Hypothalamus (tissue), 51 donors: Measurements from ENCODE around the gene CTDNEP1.

Experiments
- DNase-seq, 51 donors: peaks; one replicate each; lab custom pipeline; 2025; lab: John Stamatoyannopoulos, UW

The CTDNEP1 gene

DNA sequence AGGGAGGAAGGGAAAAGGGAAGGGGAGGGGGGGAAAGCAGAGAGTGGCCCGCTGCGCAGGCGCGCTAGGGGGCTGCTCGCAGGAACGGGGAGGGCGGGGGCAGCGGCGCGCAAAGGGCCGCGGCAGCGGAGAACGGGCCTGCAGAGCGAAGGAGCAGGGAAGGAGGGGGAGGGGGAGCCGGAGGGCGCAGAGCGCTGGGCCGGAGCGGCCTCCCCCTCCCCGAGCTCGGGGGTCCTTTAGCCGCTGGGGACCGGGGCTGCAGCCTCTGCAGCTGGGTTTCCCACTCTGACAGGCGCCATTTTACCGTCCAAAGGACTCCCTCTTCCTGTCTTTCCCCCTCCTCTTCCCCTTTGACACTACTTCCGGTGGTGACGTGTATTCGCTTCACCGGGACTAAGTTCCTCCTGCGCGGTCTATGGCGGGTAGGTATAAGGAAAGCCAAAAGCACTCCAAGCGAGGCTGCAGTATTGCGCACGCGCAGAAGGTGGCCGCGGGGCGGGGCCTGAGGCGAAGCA, at the start of gene CTDNEP1:
TSS of gene CTDNEP1 (minus strand) at position 74 of the 515 bp plus-strand sequence. CDS start 438 bp downstream, outside the sequence.
- peak; percentile 92 to 99 (median 98) for DNase-seq

DNA sequence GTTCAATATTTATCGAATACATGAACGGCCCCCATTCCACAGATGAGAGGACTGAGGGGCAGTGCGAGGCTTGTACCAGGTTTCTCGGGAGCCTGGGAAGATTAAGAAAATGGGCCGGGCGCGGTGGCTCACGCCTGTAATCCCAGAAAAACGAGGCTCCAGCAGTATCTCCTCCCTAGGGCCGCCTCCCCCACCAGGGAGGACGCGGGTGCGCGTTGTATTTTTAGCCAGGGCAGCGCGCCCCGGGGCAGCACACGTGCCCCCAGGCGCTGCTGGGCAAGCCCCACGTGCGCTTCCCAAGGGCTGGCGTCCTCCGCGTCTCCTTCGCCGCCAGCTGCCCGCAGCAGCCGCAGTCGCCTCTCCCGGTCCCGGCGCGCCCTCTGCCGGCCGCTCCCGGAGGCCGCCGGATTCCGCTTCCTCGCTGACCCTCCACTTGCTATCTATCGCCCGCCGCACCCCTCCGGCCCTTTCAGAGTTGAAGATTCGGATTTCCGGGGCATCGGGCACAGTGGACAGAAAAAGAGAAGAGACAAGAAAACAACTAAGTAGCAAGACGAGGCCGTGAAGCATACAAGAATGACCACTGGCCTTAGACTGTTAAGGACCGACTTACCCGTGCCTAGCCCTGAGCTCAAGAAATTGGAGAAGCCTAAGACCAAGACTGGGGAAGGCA, 44.8 kb upstream of the CTDNEP1 start:
- peak in 47 of 51 donors; percentile 23 to 86 (median 61) for DNase-seq

DNA sequence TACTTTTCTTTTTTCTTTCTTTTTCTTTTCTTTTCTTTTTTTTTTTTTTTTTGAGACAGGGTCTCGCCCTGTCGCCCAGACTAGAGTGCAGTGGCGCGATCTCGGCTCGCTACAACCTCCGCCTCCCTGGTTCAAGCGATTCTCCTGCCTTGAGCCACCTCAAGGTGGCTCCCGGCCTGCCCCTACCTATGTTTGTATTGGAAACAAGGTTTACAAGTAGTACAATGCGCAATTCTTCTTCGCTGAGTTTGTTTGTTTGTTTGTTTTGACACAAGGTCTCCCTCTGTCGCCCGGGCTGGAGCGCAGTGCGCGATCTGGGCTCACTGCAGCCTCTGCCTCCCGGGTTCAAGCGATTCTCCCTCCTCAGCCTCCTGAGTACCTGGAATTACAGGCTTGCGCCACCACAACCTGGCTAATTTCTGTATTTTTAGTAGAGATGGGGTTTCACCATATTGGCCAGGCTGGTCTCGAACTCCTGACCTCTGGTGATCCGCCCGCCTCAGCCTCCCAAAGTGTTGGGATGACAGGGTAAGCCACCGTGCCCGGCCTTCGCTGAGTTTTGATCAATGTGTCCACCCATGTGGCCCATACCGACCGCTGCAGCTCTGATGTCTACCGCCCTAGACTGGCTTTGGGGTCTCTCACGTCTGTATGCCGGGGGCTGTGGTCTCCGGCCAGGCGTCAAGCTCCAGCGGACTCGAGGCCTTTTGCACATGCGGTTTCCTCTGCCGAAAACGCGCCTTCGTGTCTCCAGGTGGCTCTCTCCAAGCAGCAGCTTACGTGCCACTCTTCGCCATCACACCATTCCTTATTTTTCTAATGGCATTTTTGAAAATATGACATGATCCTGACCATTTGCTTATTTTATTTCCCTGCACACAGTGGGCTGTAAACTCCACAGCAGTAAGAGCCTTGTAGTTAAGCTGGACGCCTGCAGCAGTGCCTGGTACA, 44.0 kb upstream of the CTDNEP1 start:
- no peak for DNase-seq

DNA sequence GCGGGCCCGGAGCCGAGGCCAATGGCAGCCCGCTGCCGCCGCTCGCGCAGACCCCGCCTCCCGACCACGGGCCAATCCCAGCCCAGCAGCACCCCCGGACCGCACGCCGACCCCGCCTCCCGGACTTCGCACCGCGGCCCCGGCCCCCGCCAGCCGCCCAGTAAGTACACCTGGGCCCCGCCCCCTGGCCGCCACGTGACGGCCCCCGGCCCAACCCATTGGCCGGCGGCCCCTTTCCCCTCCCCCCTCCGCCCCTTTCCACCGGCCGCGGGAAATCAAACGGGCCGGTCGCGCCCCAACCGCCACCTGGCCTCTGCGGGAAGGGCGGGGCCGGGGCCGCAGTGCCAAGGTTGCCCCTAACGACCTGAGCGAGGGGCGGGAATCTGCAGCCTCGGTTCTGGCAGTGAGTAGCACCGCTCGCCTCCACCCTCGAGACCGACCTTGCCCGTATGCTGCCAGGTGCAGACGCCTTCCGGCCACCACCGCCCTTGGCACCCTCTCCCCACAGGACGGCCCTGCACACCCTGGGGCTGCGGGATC, 43.1 kb upstream of the CTDNEP1 start, which contains the start of gene YBX2:
TSS of gene YBX2 (minus strand) at position 26 of the 540 bp plus-strand sequence. CDS start 139 bp downstream, outside the sequence.
- DNase-seq, result peak in 4 of 51 donors; percentile 9 to 32 (median 24)

DNA sequence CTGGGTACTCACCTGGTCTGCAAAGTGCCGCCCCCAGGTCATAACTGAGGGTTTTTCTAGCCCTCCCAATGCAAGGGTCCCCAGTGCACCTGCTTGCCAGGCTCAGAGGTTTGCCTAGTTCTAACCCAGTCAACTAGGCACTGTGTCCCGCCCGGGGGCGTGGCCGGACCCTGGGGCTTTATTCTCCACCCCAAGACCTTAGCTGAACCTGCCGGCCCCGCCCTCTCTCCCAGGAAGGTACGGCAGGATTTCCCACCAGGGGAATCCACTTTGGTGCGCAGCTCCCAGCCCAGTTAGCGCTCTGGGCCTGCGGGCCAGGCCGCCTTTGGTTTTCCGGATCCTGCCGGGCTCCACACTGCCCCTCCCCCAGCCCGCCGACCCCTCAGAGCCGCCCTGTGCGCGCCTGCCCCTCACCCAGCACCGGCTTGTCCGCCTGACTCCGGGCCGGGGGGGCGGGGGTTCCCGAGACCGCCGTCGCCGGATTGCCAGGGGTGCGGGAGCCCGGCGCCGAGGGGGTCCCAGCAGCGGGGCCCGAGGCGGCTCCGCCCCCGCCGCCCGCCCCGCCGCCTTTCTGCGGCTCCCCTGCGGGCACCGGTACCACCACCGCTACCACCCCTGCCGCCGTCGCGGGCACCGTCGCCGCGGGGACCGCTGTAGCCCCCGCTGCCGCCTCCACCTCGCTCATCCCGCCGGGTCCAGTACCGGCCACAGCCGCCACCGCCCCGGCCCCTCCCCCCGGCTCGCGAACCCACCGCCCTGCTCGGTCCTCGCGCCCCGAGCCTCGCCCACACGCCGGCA, 42.5 kb upstream of the CTDNEP1 start:
- no peak for DNase-seq

GRCh38 chr17:7293159-7293558, 41.6 kb upstream of the CTDNEP1 start:
- DNase-seq, result no peak

- DNase-seq, result no peak
Measured at GRCh38 chr17:7292729-7293128, 41.2 kb upstream of the CTDNEP1 start.

DNA sequence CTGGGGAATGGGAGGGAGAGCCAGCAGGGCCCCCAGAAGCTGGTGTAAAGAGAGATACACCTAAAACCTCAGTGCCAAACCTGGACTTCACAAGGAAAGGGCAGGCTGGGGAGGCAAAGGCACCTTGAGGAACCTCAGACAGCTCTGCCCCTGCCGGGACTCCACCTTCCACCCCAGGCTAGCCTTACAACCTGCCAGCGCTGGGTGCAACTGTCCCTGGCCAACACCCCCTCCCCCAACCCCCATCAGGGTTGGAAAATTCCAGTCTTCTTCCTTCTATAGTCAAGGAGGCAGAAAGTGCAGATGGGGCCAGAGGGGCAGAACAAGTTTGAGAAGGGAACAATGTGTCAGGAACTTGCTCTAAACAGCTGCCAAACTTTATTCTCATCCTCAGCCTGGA, 40.7 kb upstream of the CTDNEP1 start:
- no peak for DNase-seq

DNA sequence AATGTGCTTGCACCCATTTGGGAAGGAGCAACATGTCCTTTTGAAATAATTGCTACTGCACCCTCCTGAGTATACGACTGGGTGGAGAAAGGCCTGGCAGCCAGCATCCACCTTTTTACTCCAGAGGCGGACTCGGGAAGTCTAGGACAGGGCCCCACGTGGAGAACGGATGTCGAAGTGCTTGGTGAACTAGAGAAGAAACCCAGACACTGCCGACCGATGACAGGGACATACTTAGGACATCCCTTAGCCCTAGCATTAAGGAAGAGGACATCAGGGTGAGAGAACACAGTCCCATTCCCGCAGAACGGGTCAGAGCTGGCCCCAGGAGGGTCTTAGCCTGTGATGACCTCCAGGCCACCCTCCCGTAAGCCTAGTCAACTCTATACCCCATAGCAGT, 39.2 kb upstream of the CTDNEP1 start:
- no peak for DNase-seq

GRCh38 chr17:7290166-7290565, 38.6 kb upstream of the CTDNEP1 start:
- DNase-seq, result no peak

GRCh38 chr17:7289256-7290032, 37.9 kb upstream of the CTDNEP1 start:
- DNase-seq, result no peak

GRCh38 chr17:7285679-7286078, 34.1 kb upstream of the CTDNEP1 start:
- no peak for DNase-seq

GRCh38 chr17:7284911-7285310, 33.4 kb upstream of the CTDNEP1 start:
- DNase-seq, result no peak

GRCh38 chr17:7283471-7284216, 32.1 kb upstream of the CTDNEP1 start:
- DNase-seq, result no peak

DNA sequence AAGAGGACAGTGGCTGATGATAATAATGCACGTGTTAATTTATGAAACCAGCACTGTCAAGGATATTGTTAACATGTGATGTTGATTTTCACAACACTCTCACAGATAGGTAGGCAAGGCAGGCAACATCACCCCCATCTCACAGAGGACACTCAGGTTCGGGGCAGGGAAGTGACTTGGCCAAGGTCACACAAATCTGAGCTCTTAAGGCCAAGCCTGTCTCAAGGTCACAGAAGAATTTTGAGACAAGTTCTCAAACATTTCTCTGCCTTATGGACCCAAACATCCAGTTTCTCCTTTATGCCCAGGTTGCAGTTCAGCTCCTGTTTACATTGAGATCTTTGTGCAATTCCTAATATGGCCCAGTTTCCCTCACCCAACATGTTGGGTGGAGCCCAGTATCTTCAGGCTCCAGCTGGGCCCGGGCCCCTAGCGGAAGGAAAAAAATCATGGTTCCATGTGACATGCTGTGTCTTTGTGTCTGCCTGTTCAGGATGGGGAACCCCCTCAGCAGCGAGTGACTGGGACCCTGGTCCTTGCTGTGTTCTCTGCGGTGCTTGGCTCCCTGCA, 31.3 kb upstream of the CTDNEP1 start:
- no peak for DNase-seq

GRCh38 chr17:7281953-7282751, 30.6 kb upstream of the CTDNEP1 start:
- no peak for DNase-seq
